Stimulated activated CD4-positive, alpha-beta T cell treated with anti-CD3 and anti-CD28 coated beads, TNF-alpha, amount 100 ng/mL, for 48 hours (primary cell): ENCODE measurements around the gene CARD14.

Experiments
- DNase-seq, 3 donors: peaks; one replicate each; pipeline ENCODE4 v3.0.0-alpha.2; 2020; ENCODE audit warnings: low read depth in 3 of 3

The CARD14 gene

DNA sequence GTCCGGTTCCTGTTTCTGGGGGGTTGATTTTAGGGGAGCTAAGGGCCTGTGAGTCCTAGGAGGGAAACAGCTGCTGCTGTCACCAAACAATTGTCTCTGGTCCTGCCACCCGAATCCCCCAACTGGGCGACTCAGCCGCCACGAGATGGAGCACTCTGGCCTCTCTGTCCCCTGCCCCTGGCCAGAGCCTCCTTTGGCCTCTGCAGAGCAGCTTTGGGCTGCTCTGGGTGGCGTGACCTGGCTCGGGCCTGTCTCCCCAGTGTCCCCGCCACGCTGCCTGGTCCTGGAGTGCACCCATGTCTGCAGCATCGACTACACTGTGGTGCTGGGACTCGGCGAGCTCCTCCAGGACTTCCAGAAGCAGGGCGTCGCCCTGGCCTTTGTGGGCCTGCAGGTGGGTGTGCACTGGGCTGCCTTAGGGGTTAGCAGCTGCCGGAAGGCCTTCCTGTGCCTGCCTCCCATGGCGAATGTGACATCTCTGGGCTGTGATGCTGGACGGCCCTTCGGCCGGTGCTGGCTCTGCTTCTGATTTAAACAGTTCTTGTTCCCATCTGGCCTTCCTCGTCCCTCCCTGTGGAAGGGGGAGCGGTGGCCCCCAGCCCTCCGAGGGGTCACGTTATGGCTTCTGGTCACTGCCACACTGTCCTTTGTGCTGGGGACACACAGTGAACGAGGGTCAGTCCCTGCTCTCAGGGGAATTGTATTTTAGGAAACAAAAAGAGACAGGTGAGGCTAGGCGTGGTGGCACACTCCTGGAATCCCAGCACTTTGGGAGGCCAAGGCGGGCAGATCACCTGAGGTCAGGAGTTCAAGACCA is 79.3 kb downstream of the CARD14 start:
- no peak for DNase-seq

GRCh38 chr17:80251966-80252365 is 82.1 kb downstream of the CARD14 start:
- DNase-seq: no peak

DNA sequence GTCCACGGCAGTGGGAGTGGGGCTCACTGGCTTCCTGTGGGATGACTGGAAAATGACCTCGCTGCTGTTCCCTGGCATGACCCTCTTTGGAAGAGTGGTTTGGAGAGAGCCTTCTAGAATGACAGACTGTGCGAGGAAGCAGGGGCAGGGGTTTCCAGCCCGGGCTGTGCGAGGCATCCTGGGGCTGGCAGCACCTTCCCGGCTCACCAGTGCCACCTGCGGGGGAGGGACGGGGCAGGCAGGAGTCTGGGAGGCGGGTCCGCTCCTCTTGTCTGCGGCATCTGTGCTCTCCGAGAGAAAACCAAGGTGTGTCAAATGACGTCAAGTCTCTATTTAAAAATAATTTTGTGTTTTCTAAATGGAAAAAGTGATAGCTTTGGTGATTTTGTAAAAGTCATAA is 83.0 kb downstream of the CARD14 start:
- DNase-seq: peak; percentile 70 to 92 (median 84)

DNA sequence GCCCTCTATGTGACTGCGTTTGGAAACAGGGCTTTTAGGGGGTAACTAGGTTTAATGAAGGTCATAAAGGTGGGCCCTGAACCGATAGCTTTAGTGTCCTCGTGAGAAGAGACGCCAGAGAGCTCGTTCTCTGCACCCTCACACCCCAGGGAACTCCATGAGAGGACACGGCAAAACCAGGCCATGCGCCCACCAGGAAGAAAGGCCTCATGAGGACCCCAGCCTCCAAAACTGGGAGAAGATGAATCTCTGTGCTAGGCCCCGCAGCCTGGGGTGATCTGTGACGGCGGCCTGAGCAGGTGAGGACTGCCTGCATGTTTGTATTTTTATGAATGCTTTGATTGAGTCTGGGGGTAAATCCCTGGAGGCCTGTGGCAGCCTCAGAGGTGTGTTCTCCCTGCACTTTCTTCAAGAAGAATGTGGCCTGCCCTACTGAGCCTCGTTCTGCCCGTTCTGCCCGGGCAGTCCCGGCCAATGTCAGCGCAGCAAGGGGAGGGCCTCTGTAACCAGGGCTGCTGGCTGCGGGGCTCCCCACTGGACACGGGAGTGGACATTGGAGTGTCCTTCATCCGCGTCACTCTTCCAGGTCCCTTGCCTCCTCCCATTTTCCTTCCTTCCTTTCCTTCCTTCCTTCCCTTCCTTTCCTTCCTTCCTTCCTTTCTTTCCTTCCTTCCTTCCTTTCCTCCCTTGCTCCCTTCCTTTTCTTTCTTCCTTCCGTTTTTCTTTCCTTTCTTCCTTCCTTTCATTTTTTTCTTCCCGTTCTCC is 84.0 kb downstream of the CARD14 start:
- DNase-seq: no peak

- DNase-seq: peak in 1 of 3 donors; percentile 64
Measured at GRCh38 chr17:80254396-80255251, 84.8 kb downstream of the CARD14 start.

DNA sequence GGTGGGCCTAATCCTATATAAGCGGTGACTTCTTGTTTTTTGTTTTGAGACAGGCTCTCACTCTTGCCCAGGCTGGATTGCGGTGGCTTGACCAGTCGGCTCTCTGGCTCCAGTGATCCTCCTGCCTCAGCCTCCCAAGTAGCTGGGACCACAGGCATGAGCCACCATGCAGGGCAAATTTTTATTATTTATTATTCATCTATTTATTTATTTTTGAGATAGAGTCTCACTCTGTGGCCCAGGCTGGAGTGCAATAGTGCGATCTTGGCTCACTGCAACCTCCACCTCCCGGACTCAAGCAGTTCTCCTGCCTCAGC is 86.2 kb downstream of the CARD14 start:
- DNase-seq: no peak

DNA sequence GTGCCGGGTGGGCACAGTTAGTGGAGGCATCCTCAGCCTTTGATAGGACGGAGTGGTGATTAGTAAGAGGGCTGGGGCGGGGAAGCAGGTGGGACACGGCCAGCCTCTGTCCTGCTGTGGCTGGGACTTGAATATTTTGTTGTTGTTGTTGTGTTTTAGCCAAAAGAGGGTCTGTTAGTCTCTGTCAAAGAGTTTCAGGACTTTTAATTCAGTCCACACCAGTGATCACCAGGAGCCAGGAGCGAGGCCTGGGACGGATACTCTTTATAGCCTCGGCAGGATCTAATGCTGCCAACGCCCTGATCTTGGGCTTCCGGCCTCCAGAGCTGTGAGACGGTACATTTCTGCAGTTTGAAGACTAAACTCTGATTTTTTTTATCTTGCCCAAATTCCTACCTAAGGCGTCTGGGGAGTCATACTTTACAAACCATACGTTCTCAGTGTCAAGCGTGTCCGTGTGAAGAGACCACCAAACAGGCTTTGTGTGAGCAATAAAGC is 87.9 kb downstream of the CARD14 start:
- DNase-seq: no peak

- peak in 1 of 3 donors; percentile 17 for DNase-seq
Measured at GRCh38 chr17:80258296-80258695, 88.5 kb downstream of the CARD14 start.
